Measurements from ENCODE around the gene CBX5. TPM values are rescaled to one million over a fixed set of nuclear protein-coding genes. Genes with fewer than 3 reads are reported as not detected.

CBX5 gene
- total and polyA plus RNA-seq, 9 of the 15 experiments (the other 6 are each of a cell fraction or from before 2014, with no cell fraction given) = 32.6 to 102 (median 59.2) TPM

DNA sequence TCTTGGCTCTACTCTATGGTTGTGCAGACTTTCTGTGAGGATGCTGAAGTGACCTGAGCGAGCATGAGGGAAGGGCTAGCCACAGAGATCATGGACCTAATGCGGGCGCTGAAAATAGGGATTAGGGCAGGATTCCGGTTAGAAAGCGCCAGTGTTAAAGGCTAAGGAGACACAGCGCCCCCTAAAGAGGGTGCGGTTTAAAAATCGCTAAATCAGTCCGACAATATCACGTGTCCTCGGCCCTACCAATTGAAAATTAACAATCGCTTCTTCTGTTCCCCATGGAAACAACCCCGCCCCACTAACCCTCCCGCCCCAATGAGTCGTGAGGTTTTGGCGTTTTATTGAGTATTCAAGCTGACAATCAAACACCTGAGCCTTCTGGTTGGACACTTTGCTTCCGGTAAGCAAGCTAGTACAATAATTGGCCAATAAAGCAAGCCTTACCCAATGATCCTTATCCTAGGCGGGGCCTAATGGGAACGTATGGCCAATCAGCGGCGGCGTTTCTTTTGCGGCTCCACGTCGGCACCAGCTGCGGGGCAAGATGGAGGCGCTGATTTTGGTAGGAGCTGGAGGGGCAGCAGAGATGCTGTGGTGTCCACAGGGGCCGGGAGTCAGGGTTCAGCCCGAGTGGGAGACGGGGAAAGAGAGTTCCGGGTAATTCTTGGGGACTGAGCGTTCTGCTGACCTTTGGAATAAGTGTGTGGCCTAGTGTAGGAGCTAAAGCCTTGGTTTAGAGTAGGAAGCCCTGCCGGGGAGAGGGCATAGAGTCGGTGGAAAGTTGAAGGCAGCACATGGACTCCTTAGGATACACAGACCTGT is 44.9 kb upstream of the CBX5 start, which contains the start of gene COPZ1 (continued):
- TF ChIP-seq ZNF324 (CRISPR knock-in tag; IDR thresholded peaks at IDR 0.05) = 0 out of 2 replicates have a peak, but pooled peaks have one; percentile 7
- TF ChIP-seq HNRNPLL (IDR thresholded peaks at IDR 0.05; ENCODE audit: low read depth, low read length, poor library complexity, severe bottlenecking) = peak; percentile 41
- TF ChIP-seq ATF7 (IDR thresholded peaks at IDR 0.05) = peak; percentile 48; the same call in 1 of the 2 replicates
- 0 out of 2 replicates have a peak, but pooled peaks have one; percentile 19 for TF ChIP-seq E2F3 (CRISPR knock-in tag; IDR thresholded peaks at IDR 0.05)
- TF ChIP-seq RFX5 (IDR thresholded peaks at IDR 0.05; ENCODE audit: low read depth, low read length) = no peak
- no peak for TF ChIP-seq ZFP1 (CRISPR knock-in tag; IDR thresholded peaks at IDR 0.05)
- 0 out of 2 replicates have a peak, but pooled peaks have one; percentile 62 for TF ChIP-seq HIVEP1 (CRISPR knock-in tag; IDR thresholded peaks at IDR 0.05)
- TF ChIP-seq HCFC1 (IDR thresholded peaks at IDR 0.05; ENCODE audit: low read depth, low read length) = peak; percentile 65
- TF ChIP-seq, protein P1, sequence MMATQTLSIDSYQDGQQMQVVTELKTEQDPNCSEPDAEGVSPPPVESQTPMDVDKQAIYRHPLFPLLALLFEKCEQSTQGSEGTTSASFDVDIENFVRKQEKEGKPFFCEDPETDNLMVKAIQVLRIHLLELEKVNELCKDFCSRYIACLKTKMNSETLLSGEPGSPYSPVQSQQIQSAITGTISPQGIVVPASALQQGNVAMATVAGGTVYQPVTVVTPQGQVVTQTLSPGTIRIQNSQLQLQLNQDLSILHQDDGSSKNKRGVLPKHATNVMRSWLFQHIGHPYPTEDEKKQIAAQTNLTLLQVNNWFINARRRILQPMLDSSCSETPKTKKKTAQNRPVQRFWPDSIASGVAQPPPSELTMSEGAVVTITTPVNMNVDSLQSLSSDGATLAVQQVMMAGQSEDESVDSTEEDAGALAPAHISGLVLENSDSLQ (IDR thresholded peaks at IDR 0.05) = peak; percentile 99
- peak; percentile 53 for TF ChIP-seq MYC (IDR thresholded peaks at IDR 0.05; ENCODE audit: low read depth, low read length)
- TF ChIP-seq MYC (CRISPR knock-in tag; IDR thresholded peaks at IDR 0.05; ENCODE audit: borderline replicate concordance, low read depth) = peak; percentile 69; the same call in 1 of the 2 replicates
- TF ChIP-seq PML (IDR thresholded peaks at IDR 0.05; ENCODE audit: low read length) = peak; percentile 72; the same call in 1 of the 2 replicates
- TF ChIP-seq, protein P2, sequence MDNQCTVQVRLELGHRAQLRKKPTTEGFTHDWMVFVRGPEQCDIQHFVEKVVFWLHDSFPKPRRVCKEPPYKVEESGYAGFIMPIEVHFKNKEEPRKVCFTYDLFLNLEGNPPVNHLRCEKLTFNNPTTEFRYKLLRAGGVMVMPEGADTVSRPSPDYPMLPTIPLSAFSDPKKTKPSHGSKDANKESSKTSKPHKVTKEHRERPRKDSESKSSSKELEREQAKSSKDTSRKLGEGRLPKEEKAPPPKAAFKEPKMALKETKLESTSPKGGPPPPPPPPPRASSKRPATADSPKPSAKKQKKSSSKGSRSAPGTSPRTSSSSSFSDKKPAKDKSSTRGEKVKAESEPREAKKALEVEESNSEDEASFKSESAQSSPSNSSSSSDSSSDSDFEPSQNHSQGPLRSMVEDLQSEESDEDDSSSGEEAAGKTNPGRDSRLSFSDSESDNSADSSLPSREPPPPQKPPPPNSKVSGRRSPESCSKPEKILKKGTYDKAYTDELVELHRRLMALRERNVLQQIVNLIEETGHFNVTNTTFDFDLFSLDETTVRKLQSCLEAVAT (IDR thresholded peaks at IDR 0.05) = peak; percentile 87 to 95; a peak in 3 of 4 replicates
- TF ChIP-seq, protein P3, sequence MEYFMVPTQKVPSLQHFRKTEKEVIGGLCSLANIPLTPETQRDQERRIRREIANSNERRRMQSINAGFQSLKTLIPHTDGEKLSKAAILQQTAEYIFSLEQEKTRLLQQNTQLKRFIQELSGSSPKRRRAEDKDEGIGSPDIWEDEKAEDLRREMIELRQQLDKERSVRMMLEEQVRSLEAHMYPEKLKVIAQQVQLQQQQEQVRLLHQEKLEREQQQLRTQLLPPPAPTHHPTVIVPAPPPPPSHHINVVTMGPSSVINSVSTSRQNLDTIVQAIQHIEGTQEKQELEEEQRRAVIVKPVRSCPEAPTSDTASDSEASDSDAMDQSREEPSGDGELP (CRISPR knock-in tag; IDR thresholded peaks at IDR 0.05; ENCODE audit: borderline replicate concordance) = peak; percentile 99
- TF ChIP-seq ZNF316 (IDR thresholded peaks at IDR 0.05) = peak; percentile 42; the same call in 1 of the 2 replicates
- TF ChIP-seq PHF8 (IDR thresholded peaks at IDR 0.05; ENCODE audit: borderline replicate concordance, low read length) = peak; percentile 95
- peak; percentile 97 for TF ChIP-seq POLR2A (conservative IDR thresholded peaks at IDR 0.05)
- TF ChIP-seq NR2C2 (CRISPR knock-in tag; IDR thresholded peaks at IDR 0.05) = no peak
- TF ChIP-seq NR2C2 (tag; IDR thresholded peaks at IDR 0.05) = peak; percentile 81
- peak; percentile 100 for TF ChIP-seq NFRKB (IDR thresholded peaks at IDR 0.05; ENCODE audit: low read depth)
- TF ChIP-seq, protein P4, sequence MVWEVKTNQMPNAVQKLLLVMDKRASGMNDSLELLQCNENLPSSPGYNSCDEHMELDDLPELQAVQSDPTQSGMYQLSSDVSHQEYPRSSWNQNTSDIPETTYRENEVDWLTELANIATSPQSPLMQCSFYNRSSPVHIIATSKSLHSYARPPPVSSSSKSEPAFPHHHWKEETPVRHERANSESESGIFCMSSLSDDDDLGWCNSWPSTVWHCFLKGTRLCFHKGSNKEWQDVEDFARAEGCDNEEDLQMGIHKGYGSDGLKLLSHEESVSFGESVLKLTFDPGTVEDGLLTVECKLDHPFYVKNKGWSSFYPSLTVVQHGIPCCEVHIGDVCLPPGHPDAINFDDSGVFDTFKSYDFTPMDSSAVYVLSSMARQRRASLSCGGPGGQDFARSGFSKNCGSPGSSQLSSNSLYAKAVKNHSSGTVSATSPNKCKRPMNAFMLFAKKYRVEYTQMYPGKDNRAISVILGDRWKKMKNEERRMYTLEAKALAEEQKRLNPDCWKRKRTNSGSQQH (CRISPR knock-in tag; IDR thresholded peaks at IDR 0.05) = peak; percentile 81
- no peak for TF ChIP-seq ZKSCAN3 (CRISPR knock-in tag; IDR thresholded peaks at IDR 0.05)
- TF ChIP-seq NR1H2 (CRISPR knock-in tag; IDR thresholded peaks at IDR 0.05) = no peak
- no peak; the same call in 1 of the 2 replicates for TF ChIP-seq ZNF263 (CRISPR knock-in tag; IDR thresholded peaks at IDR 0.05; ENCODE audit: borderline replicate concordance)
